Measurements from ENCODE around the gene CHRNA5.
A peak's percentile ranks its signal among the peaks of the same experiment; 100 is the strongest.

The CHRNA5 gene

DNA sequence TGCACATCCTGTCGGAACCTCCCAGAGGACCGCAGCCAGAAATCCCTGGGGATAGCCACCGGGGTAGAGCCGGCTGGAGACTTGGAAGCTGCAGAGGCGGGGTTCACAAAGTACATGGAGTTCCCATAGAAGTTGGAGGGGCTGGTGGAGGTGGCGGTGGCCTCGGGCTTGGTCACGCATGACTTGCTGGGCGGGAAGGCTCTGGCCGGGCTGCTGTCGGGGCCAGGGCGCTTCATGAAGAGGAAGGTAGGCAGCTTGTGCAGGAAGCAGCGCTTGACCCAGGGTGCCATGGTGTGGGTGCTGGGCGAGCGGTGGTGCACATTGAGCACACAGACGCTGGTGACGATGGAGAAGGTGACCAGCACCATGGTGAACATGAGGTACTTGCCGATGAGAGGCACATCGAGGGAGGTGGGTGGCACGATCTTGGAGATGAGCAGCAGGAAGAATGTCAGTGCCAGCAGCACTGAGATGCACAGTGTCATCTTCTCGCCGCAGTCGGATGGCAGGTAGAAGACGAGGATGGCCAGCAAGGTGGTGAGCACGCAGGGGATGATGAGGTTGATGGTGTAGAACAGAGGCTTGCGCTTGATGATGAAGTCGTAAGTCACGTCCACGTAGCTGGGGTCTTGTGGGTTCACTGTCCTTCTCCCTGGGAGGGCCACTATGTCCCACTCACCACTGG, 63.9 kb downstream of the CHRNA5 start:
- Histone ChIP-seq H3K27me3 (ENCODE audit: control insufficient read depth, insufficient read depth, low read length) (no peaks in the 10 kb centered on the region), H3K27ac (ENCODE audit: low read depth, low read length) (no peak overlapping the region), H3K36me3 (ENCODE audit: control insufficient read depth, insufficient read depth, low read length) (0 out of 2 replicates have a peak, but pooled peaks cover 2% of the 10 kb centered on the region), H3K9ac (ENCODE audit: low read depth, low read length) (no peak overlapping the region), H3K4me3 (ENCODE audit: low read depth, low read length) (no peak overlapping the region), H3K9me3 (ENCODE audit: control insufficient read depth, insufficient read depth, low read length) (no peaks in the 10 kb centered on the region), H3K4me1 (ENCODE audit: control insufficient read depth, insufficient read depth, low read length) (no peaks in the 10 kb centered on the region)

- 0 out of 2 replicates have a peak, but pooled peaks cover 2% of the 10 kb centered on the region for H3K36me3 ChIP-seq (ENCODE audit: control insufficient read depth, insufficient read depth, low read length)
- H3K27me3 ChIP-seq (ENCODE audit: control insufficient read depth, insufficient read depth, low read length), result no peaks in the 10 kb centered on the region
- H3K9me3 ChIP-seq (ENCODE audit: control insufficient read depth, insufficient read depth, low read length), result no peaks in the 10 kb centered on the region
- H3K27ac ChIP-seq (ENCODE audit: low read depth, low read length), result no peak overlapping the region
- no peak overlapping the region for H3K4me3 ChIP-seq (ENCODE audit: low read depth, low read length)
- no peaks in the 10 kb centered on the region for H3K4me1 ChIP-seq (ENCODE audit: control insufficient read depth, insufficient read depth, low read length)
- H3K9ac ChIP-seq (ENCODE audit: low read depth, low read length), result no peak overlapping the region
Measured at GRCh38 chr15:78629716-78630065, 64.4 kb downstream of the CHRNA5 start.

- no peak overlapping the region for H3K9ac ChIP-seq (ENCODE audit: low read depth, low read length)
- no peak overlapping the region for H3K27ac ChIP-seq (ENCODE audit: low read depth, low read length)
Measured at GRCh38 chr15:78630886-78631633, 65.7 kb downstream of the CHRNA5 start.

DNA sequence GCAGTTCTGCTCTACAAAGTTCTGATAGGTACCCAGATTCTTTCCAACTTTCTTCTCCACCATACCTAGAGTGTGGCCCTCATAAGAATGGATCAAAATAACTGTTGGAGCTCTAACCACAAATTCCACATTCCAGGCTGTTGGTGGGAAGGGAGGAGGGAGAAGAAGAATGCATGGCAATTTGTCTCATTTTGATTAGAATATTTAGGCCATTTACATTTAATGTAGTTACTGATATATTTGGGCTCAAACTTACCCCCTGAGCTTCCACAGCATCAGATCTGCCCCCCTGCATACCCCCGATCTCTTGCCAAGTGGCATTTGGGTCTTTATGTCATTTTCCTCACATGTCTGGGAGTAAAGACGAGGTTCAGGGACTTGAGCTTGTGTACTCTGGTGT, 68.0 kb downstream of the CHRNA5 start:
- Histone ChIP-seq H3K4me3 (ENCODE audit: low read depth, low read length) (no peak overlapping the region), H3K27ac (ENCODE audit: low read depth, low read length) (no peak overlapping the region), H3K9ac (ENCODE audit: low read depth, low read length) (no peak overlapping the region), H3K27me3 (ENCODE audit: control insufficient read depth, insufficient read depth, low read length) (no peaks in the 10 kb centered on the region), H3K4me1 (ENCODE audit: control insufficient read depth, insufficient read depth, low read length) (no peaks in the 10 kb centered on the region), H3K36me3 (ENCODE audit: control insufficient read depth, insufficient read depth, low read length) (0 out of 2 replicates have a peak, but pooled peaks cover 2% of the 10 kb centered on the region), H3K9me3 (ENCODE audit: control insufficient read depth, insufficient read depth, low read length) (no peaks in the 10 kb centered on the region)

More at GRCh38 chr15:78630886-78631633, 65.7 kb downstream of the CHRNA5 start:
- Histone ChIP-seq H3K27me3 (ENCODE audit: control insufficient read depth, insufficient read depth, low read length) (no peaks in the 10 kb centered on the region), H3K9me3 (ENCODE audit: control insufficient read depth, insufficient read depth, low read length) (no peaks in the 10 kb centered on the region), H3K4me3 (ENCODE audit: low read depth, low read length) (no peak overlapping the region), H3K4me1 (ENCODE audit: control insufficient read depth, insufficient read depth, low read length) (no peaks in the 10 kb centered on the region), H3K36me3 (ENCODE audit: control insufficient read depth, insufficient read depth, low read length) (0 out of 2 replicates have a peak, but pooled peaks cover 2% of the 10 kb centered on the region)

- Histone ChIP-seq H3K4me1 (ENCODE audit: control insufficient read depth, insufficient read depth, low read length) (no peaks in the 10 kb centered on the region), H3K9me3 (ENCODE audit: control insufficient read depth, insufficient read depth, low read length) (no peaks in the 10 kb centered on the region), H3K9ac (ENCODE audit: low read depth, low read length) (no peak overlapping the region), H3K36me3 (ENCODE audit: control insufficient read depth, insufficient read depth, low read length) (no peaks in the 10 kb centered on the region), H3K27me3 (ENCODE audit: control insufficient read depth, insufficient read depth, low read length) (no peaks in the 10 kb centered on the region), H3K4me3 (ENCODE audit: low read depth, low read length) (no peak overlapping the region), H3K27ac (ENCODE audit: low read depth, low read length) (no peak overlapping the region)
Measured at GRCh38 chr15:78634210-78635145, 69.2 kb downstream of the CHRNA5 start.

DNA sequence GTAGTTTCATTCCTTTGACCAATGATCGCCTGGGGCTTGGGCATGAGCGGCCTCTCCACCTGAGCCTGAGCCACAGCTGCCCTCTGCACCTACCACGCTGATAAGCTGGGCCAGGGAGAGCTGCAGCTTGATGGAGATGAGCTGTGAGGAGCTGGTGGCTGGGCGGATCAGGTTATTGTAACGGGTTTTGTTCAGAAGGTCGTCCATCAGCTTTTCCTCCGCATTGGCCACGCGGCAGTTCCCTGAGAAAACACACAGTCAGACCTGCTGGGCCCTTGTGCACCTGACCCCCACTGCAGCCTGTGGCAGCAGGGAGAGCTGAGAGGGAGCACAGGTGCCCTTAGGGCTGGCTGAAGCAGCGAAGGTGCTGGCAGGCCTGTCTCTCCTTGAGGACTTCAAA, 70.0 kb downstream of the CHRNA5 start:
- no peaks in the 10 kb centered on the region for H3K36me3 ChIP-seq (ENCODE audit: control insufficient read depth, insufficient read depth, low read length)
- H3K4me1 ChIP-seq (ENCODE audit: control insufficient read depth, insufficient read depth, low read length), result no peaks in the 10 kb centered on the region
- no peak overlapping the region for H3K9ac ChIP-seq (ENCODE audit: low read depth, low read length)
- H3K9me3 ChIP-seq (ENCODE audit: control insufficient read depth, insufficient read depth, low read length), result no peaks in the 10 kb centered on the region
- no peak overlapping the region for H3K4me3 ChIP-seq (ENCODE audit: low read depth, low read length)
- no peak overlapping the region for H3K27ac ChIP-seq (ENCODE audit: low read depth, low read length)
- peaks cover 4% of the 10 kb centered on the region for H3K27me3 ChIP-seq (ENCODE audit: control insufficient read depth, insufficient read depth, low read length)

GRCh38 chr15:78636378-78636859, 71.1 kb downstream of the CHRNA5 start:
- Histone ChIP-seq H3K36me3 (ENCODE audit: control insufficient read depth, insufficient read depth, low read length) (no peaks in the 10 kb centered on the region), H3K4me1 (ENCODE audit: control insufficient read depth, insufficient read depth, low read length) (no peaks in the 10 kb centered on the region), H3K9me3 (ENCODE audit: control insufficient read depth, insufficient read depth, low read length) (no peaks in the 10 kb centered on the region), H3K27ac (ENCODE audit: low read depth, low read length) (no peak overlapping the region), H3K9ac (ENCODE audit: low read depth, low read length) (no peak overlapping the region), H3K4me3 (ENCODE audit: low read depth, low read length) (no peak overlapping the region), H3K27me3 (ENCODE audit: control insufficient read depth, insufficient read depth, low read length) (peaks cover 5% of the 10 kb centered on the region)

DNA sequence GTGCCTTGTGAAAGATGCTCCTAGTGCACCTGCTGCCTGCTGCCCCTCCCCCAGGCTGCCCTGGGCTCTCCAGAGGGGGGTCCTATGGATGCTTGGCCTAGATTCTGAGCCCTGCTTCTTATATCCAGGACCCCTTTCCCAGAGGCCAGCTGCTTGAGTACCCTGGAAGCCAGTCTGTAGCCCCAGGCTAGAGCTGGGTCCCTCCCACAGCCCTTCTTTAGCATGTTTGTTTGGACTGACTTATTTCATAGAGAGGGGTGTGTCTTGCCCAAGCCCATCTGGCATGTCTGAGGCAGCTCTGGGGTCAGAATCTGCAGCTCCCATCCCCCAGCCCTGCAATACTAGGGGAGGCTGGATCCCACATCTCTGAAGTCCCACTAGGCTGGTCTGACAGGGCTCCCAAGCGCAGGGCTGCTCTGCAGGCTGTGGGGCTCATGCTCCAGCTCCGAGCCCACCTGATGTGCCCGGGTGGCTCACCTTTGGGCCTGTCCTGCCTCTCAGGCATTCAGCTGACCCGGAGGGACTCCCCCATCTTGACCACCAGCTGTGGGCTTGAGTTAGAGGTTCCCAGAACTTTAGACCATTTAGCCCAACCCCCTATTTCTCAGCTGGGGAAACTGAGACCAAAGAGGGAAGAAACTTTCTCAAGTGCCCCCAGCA, 72.6 kb downstream of the CHRNA5 start:
- no peak overlapping the region for H3K9ac ChIP-seq (ENCODE audit: low read depth, low read length)
- peaks cover 5% of the 10 kb centered on the region for H3K27me3 ChIP-seq (ENCODE audit: control insufficient read depth, insufficient read depth, low read length)
- H3K4me1 ChIP-seq (ENCODE audit: control insufficient read depth, insufficient read depth, low read length), result peaks cover 7% of the 10 kb centered on the region
- H3K4me3 ChIP-seq (ENCODE audit: low read depth, low read length), result no peak overlapping the region
- H3K36me3 ChIP-seq (ENCODE audit: control insufficient read depth, insufficient read depth, low read length), result no peaks in the 10 kb centered on the region
- no peaks in the 10 kb centered on the region for H3K9me3 ChIP-seq (ENCODE audit: control insufficient read depth, insufficient read depth, low read length)
- H3K27ac ChIP-seq (ENCODE audit: low read depth, low read length), result no peak overlapping the region

DNA sequence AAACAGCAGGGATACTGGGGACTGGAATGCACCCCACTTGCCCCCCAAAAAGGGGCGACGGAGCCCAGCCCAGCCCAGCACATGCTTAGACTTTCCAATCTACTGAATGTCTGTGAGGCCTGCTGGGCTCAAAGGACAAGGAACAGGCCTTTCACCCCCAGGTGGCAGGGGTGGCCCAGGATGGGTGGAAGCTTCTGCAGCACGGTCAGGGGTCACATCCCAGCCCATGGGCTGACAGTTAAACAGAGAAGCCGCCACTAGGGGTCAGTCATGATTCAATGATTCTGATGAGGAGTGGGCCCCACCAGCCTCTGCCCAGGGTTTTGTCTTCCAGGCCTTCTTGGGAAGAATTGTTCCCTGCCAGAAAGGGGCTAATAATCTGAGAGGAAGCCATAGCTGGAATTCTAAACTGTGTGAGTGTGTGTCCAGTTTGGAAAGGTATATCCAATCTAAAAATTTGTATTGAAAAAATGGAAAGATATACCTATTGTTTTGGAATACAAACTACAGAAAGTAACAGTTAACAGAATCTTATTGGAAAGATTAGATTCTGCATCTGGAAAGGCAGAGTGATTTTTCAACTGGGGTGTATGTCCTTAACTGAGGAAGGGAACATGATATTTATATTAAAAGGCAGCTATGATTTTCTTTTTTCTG, 73.5 kb downstream of the CHRNA5 start:
- no peak overlapping the region for H3K9ac ChIP-seq (ENCODE audit: low read depth, low read length)
- H3K4me3 ChIP-seq (ENCODE audit: low read depth, low read length), result no peak overlapping the region
- no peaks in the 10 kb centered on the region for H3K9me3 ChIP-seq (ENCODE audit: control insufficient read depth, insufficient read depth, low read length)
- peaks cover 7% of the 10 kb centered on the region for H3K4me1 ChIP-seq (ENCODE audit: control insufficient read depth, insufficient read depth, low read length)
- peaks cover 5% of the 10 kb centered on the region for H3K27me3 ChIP-seq (ENCODE audit: control insufficient read depth, insufficient read depth, low read length)
- H3K36me3 ChIP-seq (ENCODE audit: control insufficient read depth, insufficient read depth, low read length), result no peaks in the 10 kb centered on the region
- H3K27ac ChIP-seq (ENCODE audit: low read depth, low read length), result no peak overlapping the region

DNA sequence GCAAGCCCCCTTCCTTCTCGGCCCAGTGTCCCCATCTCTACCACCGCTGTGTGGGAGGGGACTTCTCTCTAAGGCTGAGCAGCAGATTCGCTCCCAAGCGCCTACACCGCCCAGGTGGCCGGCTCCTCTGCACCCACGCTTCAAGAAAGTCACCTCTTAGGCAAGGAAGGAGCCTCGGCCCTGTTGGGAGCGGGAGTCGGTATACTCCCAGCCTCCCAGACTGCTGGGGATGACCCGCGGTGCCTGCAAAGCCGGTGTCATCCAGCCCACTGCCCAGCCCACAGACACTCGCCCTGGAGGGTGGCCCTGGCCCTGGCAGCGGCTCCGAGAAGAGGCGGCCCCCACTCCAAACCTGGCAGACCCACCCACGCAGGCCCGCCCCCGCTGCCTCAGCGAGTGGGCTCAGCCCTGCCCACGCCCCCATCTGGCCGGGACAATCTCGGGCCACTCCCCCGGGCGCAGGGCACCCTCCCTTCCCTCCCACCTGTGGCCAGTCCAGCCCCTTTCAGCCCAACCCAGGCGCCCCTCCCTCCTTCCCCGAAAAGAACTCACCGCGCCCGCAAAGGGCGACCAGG, 75.3 kb downstream of the CHRNA5 start:
- Histone ChIP-seq H3K36me3 (ENCODE audit: control insufficient read depth, insufficient read depth, low read length) (no peaks in the 10 kb centered on the region), H3K4me3 (ENCODE audit: low read depth, low read length) (peak overlapping the region; percentile 79), H3K9me3 (ENCODE audit: control insufficient read depth, insufficient read depth, low read length) (no peaks in the 10 kb centered on the region), H3K9ac (ENCODE audit: low read depth, low read length) (no peak overlapping the region), H3K27ac (ENCODE audit: low read depth, low read length) (peak overlapping the region; percentile 87), H3K27me3 (ENCODE audit: control insufficient read depth, insufficient read depth, low read length) (peaks cover 5% of the 10 kb centered on the region), H3K4me1 (ENCODE audit: control insufficient read depth, insufficient read depth, low read length) (peaks cover 7% of the 10 kb centered on the region)
